Activated CD4-positive, alpha-beta T cell treated with anti-CD3 and anti-CD28 coated beads, Interleukin-10, Interleukin-2, amounts not matched to agents 100 ng/mL and 50 ng/mL, durations not matched to agents 16 hours and 8 hours (primary cell): Measurements from ENCODE around the gene CLPTM1.
"Not testable (repeated sequence)": the region's sequence is repeated elsewhere in the genome, so short reads cannot be mapped to it uniquely, and the experiment has no call there.

ENCODE experiments used
- DNase-seq: peaks from one replicate; pipeline ENCODE4 v3.0.0-alpha.2; 2020

The CLPTM1 gene

GRCh38 chr19:44942067-44942571, 13.1 kb upstream of the CLPTM1 start, which contains the start of gene APOC4:
Gene APOC4, plus strand, starts transcription at chr19:44942237. Its CDS starts 41 bp downstream, at chr19:44942278.
- DNase-seq: no peak

GRCh38 chr19:44943801-44944249, 11.4 kb upstream of the CLPTM1 start:
- no peak for DNase-seq

- no peak for DNase-seq
Measured at GRCh38 chr19:44947041-44947581, 8.1 kb upstream of the CLPTM1 start.

GRCh38 chr19:44948237-44948636, 6.9 kb upstream of the CLPTM1 start:
- no peak for DNase-seq

GRCh38 chr19:44948763-44949374, 6.3 kb upstream of the CLPTM1 start:
- DNase-seq: no peak

GRCh38 chr19:44949550-44949949, 5.6 kb upstream of the CLPTM1 start:
- DNase-seq: no peak

GRCh38 chr19:44951179-44952159, 3.7 kb upstream of the CLPTM1 start:
- DNase-seq: peak; percentile 82

- DNase-seq: no peak
Measured at GRCh38 chr19:44954278-44954648, 917 bp upstream of the CLPTM1 start.

GRCh38 chr19:44955505-44956439, 592 bp downstream of the CLPTM1 start:
- DNase-seq: peak; percentile 7

- no peak for DNase-seq
Measured at GRCh38 chr19:44957526-44957925, 2.3 kb downstream of the CLPTM1 start.

GRCh38 chr19:44958090-44958489, 2.9 kb downstream of the CLPTM1 start:
- DNase-seq: no peak

GRCh38 chr19:44959691-44960090, 4.5 kb downstream of the CLPTM1 start:
- DNase-seq: no peak

- no peak for DNase-seq
Measured at GRCh38 chr19:44960906-44961728, 5.9 kb downstream of the CLPTM1 start.

GRCh38 chr19:44961821-44962220, 6.6 kb downstream of the CLPTM1 start:
- no peak for DNase-seq

- DNase-seq: no peak
Measured at GRCh38 chr19:44968118-44968517, 12.9 kb downstream of the CLPTM1 start.

- DNase-seq: no peak
Measured at GRCh38 chr19:44968670-44969069, 13.5 kb downstream of the CLPTM1 start.

- no peak for DNase-seq
Measured at GRCh38 chr19:44969437-44969836, 14.3 kb downstream of the CLPTM1 start.

- not testable (repeated sequence) for DNase-seq
Measured at GRCh38 chr19:44971451-44971850, 16.3 kb downstream of the CLPTM1 start.

GRCh38 chr19:44972802-44973201, 17.6 kb downstream of the CLPTM1 start:
- no peak for DNase-seq

- no peak for DNase-seq
Measured at GRCh38 chr19:44973982-44974735, 19.0 kb downstream of the CLPTM1 start.

- DNase-seq: peak; percentile 15
Measured at GRCh38 chr19:44974857-44975256, 19.7 kb downstream of the CLPTM1 start.
